Measurements from ENCODE around the gene LRMDA. TPM values are rescaled to one million over a fixed set of nuclear protein-coding genes. Genes with fewer than 3 reads are reported as not detected.
A peak's percentile ranks its signal among the peaks of the same experiment; 100 is the strongest.

LRMDA gene
- total and polyA plus RNA-seq, 2 of the 8 experiments (the other 6 are each of a cell fraction or from before 2014, with no cell fraction given) = 0.86 to 2.8 TPM

DNA sequence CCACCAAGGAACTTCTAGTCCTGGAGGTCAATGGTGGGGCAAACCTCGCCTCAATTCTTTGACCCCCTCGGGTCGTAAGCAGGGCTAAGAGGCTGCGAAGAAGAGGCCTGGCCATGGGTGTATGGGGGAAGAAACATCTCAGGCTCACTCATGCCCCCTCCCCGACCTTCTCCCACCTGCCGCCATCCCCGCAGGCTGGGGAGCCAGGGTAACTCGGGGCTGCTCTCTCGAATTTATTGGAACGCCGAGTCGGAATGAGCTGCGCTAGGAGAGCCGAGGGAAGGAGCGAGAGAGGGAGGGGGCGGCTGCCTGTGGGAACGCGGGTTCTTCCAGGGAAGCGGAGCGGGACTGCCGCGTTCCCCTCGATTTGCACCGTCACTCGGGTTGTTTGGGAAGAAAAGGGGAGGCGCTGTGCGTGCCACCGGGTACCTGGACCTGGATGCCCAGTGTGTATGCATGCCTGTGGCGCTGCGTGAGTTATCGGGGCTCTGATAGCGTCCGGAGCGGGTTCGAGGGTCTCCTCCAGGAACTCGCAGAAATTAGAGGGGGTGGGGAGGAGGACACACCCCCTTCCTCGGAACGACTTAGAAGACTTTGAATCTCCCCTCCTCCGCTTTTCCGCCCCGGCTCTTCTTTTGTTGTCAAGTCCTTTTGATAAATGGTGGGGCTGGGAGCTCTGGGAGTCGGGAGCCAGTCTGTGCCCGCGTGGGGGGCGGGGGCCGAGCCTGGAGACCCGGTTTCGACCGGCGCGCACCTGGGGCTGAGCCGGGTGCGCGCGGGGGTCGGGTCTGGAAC, 28.1 kb upstream of the LRMDA start:
- H4K91ac ChIP-seq (replicated peaks; ENCODE audit: insufficient read length, low read length) = no peak overlapping the region
- H4K8ac ChIP-seq (ENCODE audit: extremely low read depth, insufficient read depth, low read length) = no peak overlapping the region
- H2BK120ac ChIP-seq (replicated peaks; ENCODE audit: low read depth, low read length) = no peak overlapping the region
- H3K4ac ChIP-seq (replicated peaks; ENCODE audit: insufficient read length, low read depth, low read length) = no peak overlapping the region
- H3K4me3 ChIP-seq (ENCODE audit: extremely low read depth in 1 of 4, insufficient read depth in 2 of 4, low read depth in 3 of 4, low read length in 4 of 4) = peak overlapping the region; percentile 47 to 64 (median 56)
- no peak overlapping the region for H2AK5ac ChIP-seq (ENCODE audit: low read depth, low read length)
- no peak overlapping the region for H3K27ac ChIP-seq (ENCODE audit: low read depth, low read length)
- H3K18ac ChIP-seq (ENCODE audit: extremely low read depth, low read length) = peak overlapping the region; percentile 95
- CTCF ChIA-PET (ENCODE audit: partially characterized antibody) = interaction anchor here (0.7 to 2.3 kb wide), 5 partner anchors 8 to 900 kb away, joined by 3 to 11 read pairs (median 3); no protein-coding TSS in a partner anchor
- H3K14ac ChIP-seq (ENCODE audit: insufficient read length) = no peak overlapping the region
- peaks cover 31% of the 10 kb centered on the region for H3K23me2 ChIP-seq (ENCODE audit: low read depth, low read length)
- H3K9ac ChIP-seq (replicated peaks in 1 of 4; ENCODE audit: extremely low read depth in 1 of 4, low read depth in 3 of 4, low read length in 3 of 4) = peak overlapping the region in 1 of 4 experiments; percentile 43; a peak in 2 of 7 replicates
- no peak overlapping the region for H3K23ac ChIP-seq (ENCODE audit: insufficient read length)
- peaks cover 0 to 10% (median 0%) of the 10 kb centered on the region in 4 experiments; a peak in 1 of 8 replicates for H3K36me3 ChIP-seq (ENCODE audit: control insufficient read depth in 2 of 4, insufficient read depth in 4 of 4, low read length in 3 of 4)
- no peaks in the 10 kb centered on the region for H3K79me1 ChIP-seq (ENCODE audit: low read depth, low read length)
- no peaks in the 10 kb centered on the region for H3K79me2 ChIP-seq (ENCODE audit: control insufficient read depth in 1 of 2, insufficient read depth in 2 of 2, low read length in 2 of 2)
- H2BK15ac ChIP-seq (ENCODE audit: low read length) = no peak overlapping the region
- no peaks in the 10 kb centered on the region; a peak in 1 of 4 replicates for H3K9me3 ChIP-seq (ENCODE audit: insufficient read depth in 2 of 2, low read depth in 1 of 2, low read length in 1 of 2)
- POLR2A ChIA-PET (ENCODE audit: partially characterized antibody) = no interaction called here
- H3K56ac ChIP-seq (replicated peaks; ENCODE audit: insufficient read length, low read depth, low read length) = no peak overlapping the region
- peak overlapping the region; percentile 84; the same call in 1 of the 2 replicates for H2BK12ac ChIP-seq (ENCODE audit: low read depth, low read length)
- H3K27me3 ChIP-seq (replicated peaks in 1 of 4; ENCODE audit: control insufficient read depth in 3 of 4, extremely low read depth in 1 of 4, insufficient read depth in 3 of 4, low read length in 3 of 4) = peaks cover 81 to 99% (median 91%) of the 10 kb centered on the region in 4 experiments
- WGBS, 2 experiments (ENCODE audit: extremely low coverage in 1 of 2, insufficient coverage in 1 of 2, insufficient read length in 1 of 2, insufficient replicate concordance in 2 of 2, low coverage in 1 of 2, low lambda C conversion rate in 2 of 2, missing lambda C conversion rate in 1 of 2) = 1% methylated on average over 40 of the region's 56 CpGs; no CpG with 5 or more reads in 1 of the 2 experiments
- H3K4me1 ChIP-seq (replicated peaks in 1 of 4; ENCODE audit: control insufficient read depth in 3 of 4, insufficient read depth in 4 of 4, low read length in 3 of 4) = peaks cover 8 to 49% (median 33%) of the 10 kb centered on the region in 4 experiments
- no peak for FAIRE-seq
- H4K5ac ChIP-seq (ENCODE audit: insufficient read length, low read depth, low read length) = no peak overlapping the region
- H2AFZ ChIP-seq (ENCODE audit: low read length) = no peak overlapping the region
- H2BK20ac ChIP-seq (ENCODE audit: low read length) = no peak overlapping the region
- DNase-seq (ENCODE audit: low read depth in 1 of 2, low spot score in 2 of 2) = peak in 1 of 2 experiments; percentile 76
- H2BK5ac ChIP-seq (ENCODE audit: low read depth, low read length) = no peak overlapping the region
- H3K4me2 ChIP-seq (ENCODE audit: insufficient read depth in 1 of 2, low read depth in 2 of 2, low read length in 2 of 2) = peak overlapping the region; percentile 91 to 97
- H4K20me1 ChIP-seq (replicated peaks in 1 of 2; ENCODE audit: control insufficient read depth in 1 of 2, insufficient read depth in 2 of 2, low read length in 2 of 2) = peaks cover 21 to 24% of the 10 kb centered on the region in 2 experiments
- TF ChIP-seq TAF7 (optimal IDR thresholded peaks at IDR 0.05; ENCODE audit: borderline replicate concordance, low read depth, low read length) (peak; percentile 17), CHD1 (IDR thresholded peaks at IDR 0.05; ENCODE audit: low read depth, low read length) (no peak), YY1 (IDR thresholded peaks at IDR 0.05; ENCODE audit: low read depth, low read length) (no peak), KDM4A (IDR thresholded peaks at IDR 0.05; ENCODE audit: low read depth, low read length, severe bottlenecking) (peak; percentile 14), RBBP5 (IDR thresholded peaks at IDR 0.05; ENCODE audit: borderline replicate concordance, low read depth, low read length) (peak; percentile 35; the same call in 1 of the 2 replicates), RNF2 (IDR thresholded peaks at IDR 0.05; ENCODE audit: borderline replicate concordance, low read depth, low read length, missing control alignments, poor library complexity, severe bottlenecking) (peak; percentile 59), SUZ12 (IDR thresholded peaks at IDR 0.05; ENCODE audit: low read length) (peak; percentile 11; the same call in 1 of the 2 replicates), TBP (IDR thresholded peaks at IDR 0.05; ENCODE audit: low read depth, low read length) (no peak), CBX8 (IDR thresholded peaks at IDR 0.05; ENCODE audit: borderline replicate concordance, low read depth, low read length) (no peak), POLR2A (IDR thresholded peaks at IDR 0.05; ENCODE audit: control extremely low read depth in 1 of 2, low read depth in 2 of 2, low read length in 2 of 2) (no peak), EZH2 (IDR thresholded peaks at IDR 0.05; ENCODE audit: low read depth, low read length, severe bottlenecking) (no peak)
